HCT116 (cell line): ENCODE measurements around the gene CCNYL1. TPM values are rescaled to one million over a fixed set of nuclear protein-coding genes. Genes with fewer than 3 reads are reported as not detected.

Experiments used
- ATAC-seq: fragments of 200-7000 bp; cut with Tn5 transposase; 2 replicates; pipeline ENCODE4 v1.9.1; 2020; ENCODE audit warnings: mild to moderate bottlenecking, moderate library complexity
- BruUV-seq: library from RNA; stranded (reverse); fragments of 400-500 nt; replicated peaks from 2 replicates; lab custom pipeline; 2021; lab: Mats Ljungman, UMichigan
- CTCF ChIA-PET: fragments of 300-600 bp; sonication (Branson Sonifier 250); formaldehyde crosslinking; loops from one replicate; lab custom pipeline; 2021; ENCODE audit warnings: antibody characterized with exemption; lab: Charles Lee
- POLR2A ChIA-PET: fragments of 300-600, 350-600 bp; sonication (Branson Sonifier 250); formaldehyde crosslinking; loops from one replicate; lab custom pipeline; 2021; ENCODE audit warnings: antibody characterized with exemption; lab: Charles Lee
- RAD21 ChIA-PET, 2 experiments: fragments of 300-600 bp; sonication (Branson Sonifier 250); formaldehyde crosslinking; loops; one replicate each; lab custom pipeline; 2023; ENCODE audit warnings: low total read pairs in 2 of 2; ENCODE audit not compliant: uncharacterized antibody in 2 of 2, unreplicated experiment in 2 of 2, low non-redundant PET in 1 of 2; lab: Charles Lee
- DNase-seq: peaks from one replicate; pipeline ENCODE4 v3.0.0-alpha.2; 2010; ENCODE audit warnings: low read depth, low spot score
- H2AFZ ChIP-seq: fragments of 200-600 bp; shearing (Covaris generic), sonication (generic); 2 replicates; pipeline ENCODE4 v1.6.1; 2017; ENCODE audit warnings: low read depth, mixed run types, mixed read lengths, antibody characterized with exemption, low read length; ENCODE audit not compliant: poor library complexity, severe bottlenecking
- H3K27ac ChIP-seq: 2 replicates; pipeline ENCODE4 v1.5.1; 2012; ENCODE audit warnings: low read depth, low read length
- H3K27me3 ChIP-seq: fragments of 200-600 bp; sonication (generic); 2 replicates; pipeline ENCODE4 v1.6.1; 2016; ENCODE audit warnings: mixed run types, low read length, mixed read lengths; ENCODE audit not compliant: insufficient read depth
- H3K36me3 ChIP-seq, 2 experiments: fragments of 200-500 bp in 1 of 2; fragments of 200-600 bp in 1 of 2; sonication (Bioruptor generic) in 1 of 2; sonication (generic) in 1 of 2; 2 replicates each; pipeline versions ENCODE4 v1.5.1 to v1.6.1; 2014 to 2016; ENCODE audit warnings: low read length in 2 of 2, inconsistent platforms in 1 of 2, mixed read lengths in 1 of 2, mixed run types in 1 of 2; ENCODE audit not compliant: insufficient read depth in 2 of 2, control insufficient read depth in 1 of 2
- H3K4me1 ChIP-seq, 2 experiments: fragments of 200-600 bp in 1 of 2; sonication (generic) in 1 of 2; 2 replicates each; pipeline versions ENCODE4 v1.5.1 to v1.6.1; 2012 to 2017; ENCODE audit warnings: low read length in 2 of 2, inconsistent platforms in 1 of 2, mild to moderate bottlenecking in 1 of 2, mixed read lengths in 1 of 2, mixed run types in 1 of 2, moderate library complexity in 1 of 2; ENCODE audit not compliant: insufficient read depth in 2 of 2, control insufficient read depth in 1 of 2
- H3K4me2 ChIP-seq: fragments of 200-600 bp; sonication (generic); 2 replicates; pipeline ENCODE4 v1.6.1; 2017; ENCODE audit warnings: mixed run types, low read length, mixed read lengths
- H3K4me3 ChIP-seq, 2 experiments: fragments of 200-600 bp in 1 of 2; sonication (generic) in 1 of 2; replicated peaks in 1 of 2; 2 replicates each; pipeline ENCODE4 v1.5.1; 2011 to 2016; ENCODE audit warnings: low read length in 2 of 2, control low read depth in 1 of 2, low read depth in 1 of 2, mild to moderate bottlenecking in 1 of 2, mixed read lengths in 1 of 2, mixed run types in 1 of 2
- H3K79me2 ChIP-seq: fragments of 200-600 bp; sonication (generic); 2 replicates; pipeline ENCODE4 v1.6.1; 2017; ENCODE audit warnings: mild to moderate bottlenecking, mixed run types, low read length, moderate library complexity, mixed read lengths; ENCODE audit not compliant: insufficient read depth
- H3K9ac ChIP-seq: fragments of 200-600 bp; sonication (generic); 2 replicates; pipeline ENCODE4 v1.6.1; 2016; ENCODE audit warnings: low read length, mixed read lengths
- H3K9me2 ChIP-seq: fragments of 200-600 bp; sonication (generic), shearing (Covaris generic); 2 replicates; pipeline ENCODE4 v1.6.1; 2017; ENCODE audit warnings: mixed run types, mild to moderate bottlenecking, moderate library complexity; ENCODE audit not compliant: insufficient read depth
- H3K9me3 ChIP-seq, 2 experiments: fragments of 200-500 bp in 1 of 2; fragments of 200-600 bp in 1 of 2; sonication (Bioruptor generic) in 1 of 2; sonication (generic) in 1 of 2; 2 replicates each; pipeline ENCODE4 v1.6.1; 2014 to 2017; ENCODE audit warnings: low read length in 2 of 2, mixed read lengths in 2 of 2, inconsistent platforms in 1 of 2, low read depth in 1 of 2, mild to moderate bottlenecking in 1 of 2, mixed run types in 1 of 2, moderate library complexity in 1 of 2; ENCODE audit not compliant: control insufficient read depth in 1 of 2, insufficient read depth in 1 of 2
- H4K20me1 ChIP-seq: fragments of 200-600 bp; sonication (generic), shearing (Covaris generic); 2 replicates; pipeline ENCODE4 v1.6.1; 2017; ENCODE audit warnings: mixed run types, mild to moderate bottlenecking, moderate library complexity; ENCODE audit not compliant: insufficient read depth
- CEBPB ChIP-seq: IDR thresholded peaks from 2 replicates; pipeline ENCODE4 v1.6.1; 2012; ENCODE audit warnings: low read depth
- EGR1 ChIP-seq: IDR thresholded peaks from 2 replicates; pipeline ENCODE4 v1.6.1; 2012; ENCODE audit warnings: low read depth
- ELF1 ChIP-seq: IDR thresholded peaks from 2 replicates; pipeline ENCODE4 v1.6.1; 2012; ENCODE audit warnings: low read depth, borderline replicate concordance
- EZH2phosphoT487 ChIP-seq: fragments of 200-600 bp; IDR thresholded peaks from 2 replicates; pipeline ENCODE4 v1.6.1; 2018; ENCODE audit warnings: antibody characterized with exemption, borderline replicate concordance
- FOSL1 ChIP-seq: IDR thresholded peaks from 2 replicates; pipeline ENCODE4 v1.6.1; 2012; ENCODE audit warnings: low read depth
- JUND ChIP-seq: IDR thresholded peaks from 2 replicates; pipeline ENCODE4 v1.6.1; 2012
- MAX ChIP-seq: IDR thresholded peaks from 2 replicates; pipeline ENCODE4 v1.6.1; 2012
- REST ChIP-seq: IDR thresholded peaks from 2 replicates; pipeline ENCODE4 v1.6.1; 2012; ENCODE audit warnings: low read depth
- TCF7L2 ChIP-seq: IDR thresholded peaks from 2 replicates; pipeline ENCODE4 v1.7.0; 2011; ENCODE audit warnings: borderline replicate concordance, inconsistent platforms; ENCODE audit not compliant: insufficient read depth, insufficient read length; ENCODE audit errors: extremely low read depth
- ZBTB33 ChIP-seq: IDR thresholded peaks from 2 replicates; pipeline ENCODE4 v1.6.1; 2011; ENCODE audit warnings: mild to moderate bottlenecking, low read length, moderate library complexity; ENCODE audit not compliant: insufficient replicate concordance; ENCODE audit errors: extremely low read depth
- ZNF274 ChIP-seq: fragments of 200-500 bp; sonication (Bioruptor generic); IDR thresholded peaks from 2 replicates; pipeline ENCODE4 v1.6.1; 2014; ENCODE audit warnings: mild to moderate bottlenecking, low read depth, low read length, inconsistent platforms
- intact Hi-C: fragments of 100-400 bp; cut with micrococcal nuclease; formaldehyde crosslinking; loops from 2 replicates; pipeline ENCODE4 v1.10.0; 2022
- total RNA-seq: library from RNA; stranded (reverse); gene quantifications from one replicate; pipeline ENCODE4 v1.2.1, GENCODE V29; 2021; ENCODE audit not compliant: unreplicated experiment

Gene CCNYL1
- total RNA-seq, 1 experiment from 2014 or later: 14.9 TPM

- ATAC-seq: no peak
These were observed 22.3 kb downstream of the CCNYL1 start for GRCh38 chr2:207733597-207734240.

More at GRCh38 chr2:207733597-207734240, 22.3 kb downstream of the CCNYL1 start:
- TF ChIP-seq EGR1: no peak
- no peak for TF ChIP-seq REST
- no peak for TF ChIP-seq MAX
- TF ChIP-seq FOSL1: no peak
- no peak for TF ChIP-seq ZNF274
- TF ChIP-seq ELF1: no peak
- no peak for TF ChIP-seq TCF7L2
- no peak for TF ChIP-seq ZBTB33
- no peak for TF ChIP-seq EZH2phosphoT487
- no peak for TF ChIP-seq CEBPB
- no peak for TF ChIP-seq JUND
- TF ChIP-seq, all 23 proteins: peak for 0
- Histone ChIP-seq H2AFZ (no peak overlapping the region), H3K4me2 (no peak overlapping the region), H3K9me3 (no peaks in the 10 kb centered on the region), H3K36me3 (no peaks in the 10 kb centered on the region; a peak in 1 of 4 replicates), H3K4me3 (no peak overlapping the region), H3K9ac (no peak overlapping the region), H3K27ac (no peak overlapping the region), H3K9me2 (no peaks in the 10 kb centered on the region), H4K20me1 (no peaks in the 10 kb centered on the region), H3K4me1 (peaks cover 0 to 6% of the 10 kb centered on the region in 2 experiments; a peak in 1 of 4 replicates), H3K27me3 (no peaks in the 10 kb centered on the region), H3K79me2 (no peaks in the 10 kb centered on the region)
- RAD21 ChIA-PET: no interaction called here
- BruUV-seq: no TSS peak
- POLR2A ChIA-PET: no interaction called here
- CTCF ChIA-PET: no interaction called here
- no peak for DNase-seq
- intact Hi-C loops: loop anchor here (1.0 kb wide), 1 partner anchor 106 kb away; no protein-coding TSS in a partner anchor
